GM18505 (cell line): Measurements from ENCODE around the gene DBF4B.
A peak's percentile ranks its signal among the peaks of the same experiment; 100 is the strongest.

ENCODE experiments used
- ATAC-seq: cut with Tn5 transposase; IDR thresholded peaks from one replicate; pipeline ENCODE4 v1.9.1; 2021; ENCODE audit not compliant: unreplicated experiment
- POLR2A ChIP-seq: IDR thresholded peaks from 4 replicates; pipeline ENCODE4 v1.6.1; 2011; ENCODE audit warnings: borderline replicate concordance; ENCODE audit not compliant: insufficient read depth, insufficient read length; ENCODE audit errors: extremely low read depth

The DBF4B gene

DNA sequence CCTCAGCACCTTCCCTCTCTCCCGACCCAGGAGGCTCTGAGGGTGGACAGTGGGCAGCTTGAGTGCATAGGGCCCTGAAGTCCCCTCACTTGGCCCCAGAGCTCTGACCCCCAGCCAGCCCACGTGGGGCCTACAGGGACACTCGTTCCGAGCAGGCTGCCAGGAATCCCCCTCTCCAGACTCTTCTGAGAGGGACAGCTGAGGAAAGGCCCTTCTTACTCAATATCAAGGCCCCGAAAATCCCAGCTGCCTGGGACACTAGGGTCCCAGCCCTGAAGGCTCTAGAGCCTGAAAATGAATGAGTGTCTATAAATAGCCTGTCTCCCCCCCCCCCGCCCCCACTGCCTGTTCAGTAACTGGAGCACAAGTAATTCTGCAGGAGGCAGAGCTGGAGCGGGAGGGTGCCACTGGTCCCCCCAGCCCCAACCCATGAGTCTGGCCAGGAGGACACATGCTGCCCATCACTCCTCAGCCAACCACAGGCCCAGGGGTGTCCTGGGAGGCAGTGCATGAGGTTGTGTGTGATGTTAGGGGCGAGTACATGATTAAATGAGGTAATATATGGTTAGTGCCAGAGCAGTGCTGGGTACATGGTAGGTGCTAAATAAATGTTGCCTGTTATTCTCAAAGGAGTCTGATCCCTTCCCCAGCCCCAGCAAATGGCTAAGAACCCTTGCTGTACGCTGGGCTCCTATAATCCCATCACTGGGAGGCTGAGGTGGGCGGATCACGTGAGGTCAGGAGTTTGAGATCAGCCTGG is 61.9 kb downstream of the DBF4B start:
- ATAC-seq: no peak

DNA sequence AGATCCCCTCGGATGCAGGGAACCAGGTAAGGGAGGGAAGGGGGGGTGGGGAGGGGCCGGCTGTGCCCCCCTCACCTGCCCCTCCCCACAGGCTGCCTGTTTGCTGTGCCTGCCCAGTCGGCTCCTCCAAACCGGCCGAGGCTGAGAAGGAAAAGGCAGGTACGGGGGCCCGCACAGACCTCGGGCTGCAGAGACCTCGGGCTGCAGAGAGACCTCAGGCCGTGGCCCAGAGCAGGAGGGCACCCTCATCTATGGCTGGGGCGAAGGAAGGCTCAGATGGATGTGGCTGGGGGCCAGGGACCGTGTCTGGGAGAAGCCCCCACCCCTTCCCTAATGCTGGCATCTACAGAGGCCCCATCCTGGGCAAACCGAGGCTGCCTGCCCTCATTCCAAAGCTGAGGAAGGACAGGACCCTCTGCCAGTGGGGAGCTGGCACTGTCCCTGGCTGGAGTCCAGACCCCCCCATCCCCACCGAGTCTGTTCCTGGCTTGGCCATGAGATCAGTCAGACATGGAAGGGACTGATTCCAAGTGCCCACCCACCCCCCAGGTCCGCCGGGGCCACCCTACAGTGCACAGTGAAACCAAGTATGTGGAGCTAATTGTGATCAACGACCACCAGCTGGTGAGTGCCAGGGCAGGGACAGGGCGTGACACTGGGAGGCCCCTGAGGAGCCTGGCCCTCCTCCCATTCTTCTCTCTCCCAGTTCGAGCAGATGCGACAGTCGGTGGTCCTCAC is 64.0 kb downstream of the DBF4B start:
- ATAC-seq: no peak

More for the DNA sequence above, 61.9 kb downstream of the DBF4B start:
- TF ChIP-seq POLR2A: no peak

GRCh38 chr17:44773140-44773539 is 64.7 kb downstream of the DBF4B start:
- no peak for ATAC-seq
- no peak for TF ChIP-seq POLR2A

More for the DNA sequence above, 64.0 kb downstream of the DBF4B start:
- no peak for TF ChIP-seq POLR2A

DNA sequence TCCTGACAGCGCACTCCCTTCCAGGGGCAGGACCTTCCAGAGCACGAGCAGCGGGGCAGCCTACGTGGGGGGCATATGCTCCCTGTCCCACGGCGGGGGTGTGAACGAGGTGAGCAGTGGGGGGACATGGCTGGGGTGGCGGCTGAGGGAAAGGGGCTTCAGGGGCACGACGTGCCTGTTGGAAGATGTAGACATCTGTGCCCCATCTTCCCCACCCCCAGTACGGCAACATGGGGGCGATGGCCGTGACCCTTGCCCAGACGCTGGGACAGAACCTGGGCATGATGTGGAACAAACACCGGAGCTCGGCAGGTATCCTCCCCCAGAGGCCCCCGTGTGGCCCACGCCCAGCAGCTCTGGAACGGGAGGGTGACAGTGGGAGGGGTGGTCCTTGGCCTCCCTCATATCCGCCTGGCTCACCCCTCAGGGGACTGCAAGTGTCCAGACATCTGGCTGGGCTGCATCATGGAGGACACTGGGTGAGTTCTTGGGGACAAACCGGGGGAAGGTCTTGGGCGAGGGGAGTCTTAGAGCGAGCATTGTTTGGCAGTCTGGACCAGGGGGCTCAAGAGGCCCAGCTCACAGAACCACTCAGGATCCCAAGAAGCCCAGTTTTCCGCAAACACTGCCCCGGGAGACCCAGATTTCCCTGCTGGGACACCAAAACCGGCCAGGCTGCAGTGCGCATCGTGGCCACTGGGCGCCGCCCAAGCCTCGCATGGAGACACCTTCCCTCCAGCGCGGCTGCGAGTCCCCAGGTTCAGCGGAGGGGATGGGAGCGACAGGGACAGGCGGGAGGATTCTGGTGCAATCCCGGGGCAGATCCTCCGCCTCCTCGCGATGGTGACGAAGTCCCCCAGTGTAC is 66.0 kb downstream of the DBF4B start:
- peak; percentile 28 for ATAC-seq
- no peak for TF ChIP-seq POLR2A

- ATAC-seq: peak; percentile 79
- no peak for TF ChIP-seq POLR2A
These were observed 66.8 kb downstream of the DBF4B start for GRCh38 chr17:44775136-44775837.

DNA sequence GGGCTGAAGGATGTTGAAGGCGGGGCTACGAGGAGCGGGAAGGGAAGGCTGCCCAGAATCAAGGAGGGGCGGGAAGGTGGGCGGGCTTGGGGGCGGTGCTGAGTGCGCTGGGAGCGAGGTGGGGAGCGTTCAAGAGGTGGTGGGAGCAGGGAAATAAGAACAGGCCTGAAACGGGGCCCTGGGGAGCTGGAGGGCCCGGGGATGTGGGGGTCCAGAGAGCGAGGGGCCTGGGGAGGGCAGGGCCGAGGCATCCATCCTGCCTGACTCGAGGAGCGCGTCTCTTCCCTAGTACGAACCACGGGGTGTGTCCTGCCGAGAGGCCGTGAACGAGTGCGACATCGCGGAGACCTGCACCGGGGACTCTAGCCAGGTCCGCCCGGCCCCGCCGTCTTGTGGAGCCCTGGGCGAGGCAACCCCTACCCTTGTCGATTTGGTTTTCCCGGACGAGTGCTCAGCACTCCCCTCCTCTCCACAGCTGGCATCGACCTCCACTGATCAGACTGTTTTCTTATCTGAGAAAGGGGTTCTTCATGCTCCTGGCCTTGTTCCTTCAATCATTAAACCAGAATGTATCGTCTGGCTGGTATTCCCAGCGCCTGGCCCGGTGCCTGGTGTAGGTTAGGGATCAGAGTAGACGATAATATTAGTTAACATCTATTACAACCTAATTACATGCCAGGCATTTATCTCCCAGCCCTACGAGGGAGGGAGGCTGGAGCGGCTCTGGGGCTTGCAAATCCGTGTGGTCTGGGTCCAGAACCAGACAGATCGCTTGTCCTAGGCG is 67.6 kb downstream of the DBF4B start:
- TF ChIP-seq POLR2A: no peak
- ATAC-seq: no peak

GRCh38 chr17:44776628-44777393 is 68.3 kb downstream of the DBF4B start:
- ATAC-seq: no peak
- TF ChIP-seq POLR2A: no peak

- no peak for ATAC-seq
- no peak for TF ChIP-seq POLR2A
These were observed 69.2 kb downstream of the DBF4B start for GRCh38 chr17:44777394-44778348.

DNA sequence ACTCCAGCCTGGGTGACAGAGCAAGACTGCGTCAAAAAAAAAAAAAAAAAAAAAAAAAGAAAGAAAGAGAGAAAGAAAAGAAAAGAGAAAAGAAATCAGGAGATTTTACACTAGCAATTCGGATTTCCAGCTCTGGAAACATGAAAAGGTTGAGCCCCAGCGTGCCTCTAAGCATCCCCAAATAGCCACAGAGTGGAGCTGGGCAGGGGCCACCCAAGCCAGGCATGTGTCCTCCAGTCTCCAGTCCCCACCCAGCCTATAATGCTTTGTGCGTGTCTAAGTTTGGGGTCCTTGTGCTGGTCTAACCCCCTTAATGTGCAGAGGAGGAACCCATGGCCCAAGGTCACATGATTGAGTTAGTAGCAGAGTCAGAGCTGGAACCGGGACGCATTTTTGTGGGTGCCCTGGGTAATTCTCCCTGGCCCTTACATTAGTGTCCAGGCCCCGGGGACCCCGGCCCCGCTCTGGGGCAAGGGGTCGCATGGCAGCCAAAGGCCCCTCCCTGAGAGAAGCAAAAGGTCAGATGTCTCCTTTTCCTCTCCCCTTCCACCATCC is 70.3 kb downstream of the DBF4B start:
- no peak for ATAC-seq
- no peak for TF ChIP-seq POLR2A
